HK-2 (cell line): ENCODE results near the gene CPEB1.
A peak's percentile ranks its signal among the peaks of the same experiment; 100 is the strongest.

ENCODE experiments used
- DNase-seq: peaks from one replicate; pipeline ENCODE4 v3.0.0-alpha.2; 2018; ENCODE audit not compliant: unreplicated experiment

Gene CPEB1

GRCh38 chr15:82647045-82647834 is at the start of gene CPEB1:
TSS of gene CPEB1 (minus strand) at chr15:82647363. CDS start at chr15:82628459, 18,904 bp downstream.
- DNase-seq, result peak; percentile 66

- DNase-seq, result no peak
Observed at GRCh38 chr15:82692171-82692570, 45.0 kb upstream of the CPEB1 start.

GRCh38 chr15:82689147-82689546 is 42.0 kb upstream of the CPEB1 start:
- no peak for DNase-seq

GRCh38 chr15:82688691-82689090 is 41.5 kb upstream of the CPEB1 start:
- DNase-seq, result no peak

GRCh38 chr15:82681371-82681770 is 34.2 kb upstream of the CPEB1 start:
- DNase-seq, result no peak

GRCh38 chr15:82680200-82681102 is 33.3 kb upstream of the CPEB1 start:
- peak; percentile 7 for DNase-seq

- DNase-seq, result no peak
Observed at GRCh38 chr15:82679626-82680199, 32.5 kb upstream of the CPEB1 start.

- DNase-seq, result no peak
Observed at GRCh38 chr15:82677720-82678323, 30.7 kb upstream of the CPEB1 start.

GRCh38 chr15:82674873-82675272 is 27.7 kb upstream of the CPEB1 start:
- no peak for DNase-seq

- DNase-seq, result no peak
Observed at GRCh38 chr15:82670699-82671098, 23.5 kb upstream of the CPEB1 start.

- DNase-seq, result no peak
Observed at GRCh38 chr15:82666606-82667005, 19.4 kb upstream of the CPEB1 start.

- no peak for DNase-seq
Observed at GRCh38 chr15:82664021-82664420, 16.9 kb upstream of the CPEB1 start.

- peak; percentile 48 for DNase-seq
Observed at GRCh38 chr15:82663186-82663600, 16.0 kb upstream of the CPEB1 start.

GRCh38 chr15:82662641-82663040 is 15.5 kb upstream of the CPEB1 start:
- no peak for DNase-seq

GRCh38 chr15:82660378-82660777 is 13.2 kb upstream of the CPEB1 start:
- no peak for DNase-seq

GRCh38 chr15:82656641-82657266 is 9.6 kb upstream of the CPEB1 start:
- no peak for DNase-seq

- no peak for DNase-seq
Observed at GRCh38 chr15:82655606-82656005, 8.4 kb upstream of the CPEB1 start.

GRCh38 chr15:82653483-82654168 is 6.5 kb upstream of the CPEB1 start:
- DNase-seq, result no peak

GRCh38 chr15:82651708-82652107 is 4.5 kb upstream of the CPEB1 start:
- DNase-seq, result no peak

- no peak for DNase-seq
Observed at GRCh38 chr15:82650046-82650670, 3.0 kb upstream of the CPEB1 start.
